Adrenal gland (tissue), 12 donors: Measurements from ENCODE around the gene OR4D6. TPM values are rescaled to one million over a fixed set of nuclear protein-coding genes. Genes with fewer than 3 reads are reported as not detected.

Source experiments
- DNase-seq, 7 donors: peaks; one replicate each; pipeline ENCODE4 v3.0.0-alpha.2; 2019 to 2020
- H3K27ac ChIP-seq, 5 donors: fragments of 200-600 bp; sonication (generic) in 4 of 5; 1 replicate in 3 of 5; 2 replicates in 2 of 5; pipeline versions ENCODE4 v1.5.1 to v1.8.0; 2016 to 2020; ENCODE audit warnings: mild to moderate bottlenecking in 1 of 5
- H3K27me3 ChIP-seq: fragments of 200-600 bp; 2 replicates; pipeline ENCODE4 v1.8.0; 2021
- H3K36me3 ChIP-seq, 2 donors: fragments of 200-600 bp; replicated peaks in 1 of 2; 1 replicate in 1 of 2; 2 replicates in 1 of 2; pipeline versions ENCODE4 v1.5.1 to v1.8.0; 2018 to 2022
- H3K4me1 ChIP-seq, 2 donors: fragments of 200-600 bp; replicated peaks in 1 of 2; 1 replicate in 1 of 2; 2 replicates in 1 of 2; pipeline versions ENCODE4 v1.5.1 to v1.8.0; 2018 to 2021
- H3K4me3 ChIP-seq, 4 donors: fragments of 200-600 bp; sonication (generic) in 3 of 4; one replicate each; pipeline ENCODE4 v1.5.1; 2016 to 2018
- H3K9me3 ChIP-seq, 3 donors: fragments of 200-600 bp; sonication (generic) in 1 of 3; replicated peaks in 1 of 3; 1 replicate in 2 of 3; 2 replicates in 1 of 3; pipeline versions ENCODE4 v1.5.1 to v1.8.0; 2016 to 2021
- POLR2A ChIP-seq, 2 donors: fragments of 450-650 bp; IDR thresholded peaks; one replicate each; pipeline ENCODE4 v1.6.1; 2017; ENCODE audit warnings: antibody characterized with exemption in 2 of 2, mild to moderate bottlenecking in 2 of 2, moderate library complexity in 1 of 2
- WGBS, 4 donors: extraction: QIAGEN DNeasy Blood & Tissue Kit in 2 of 4; methylation state at CpG; one replicate each; pipeline versions ENCODE4 v1.1.5 to v1.1.7; 2013 to 2017; 5-methylcytosine and 5-hydroxymethylcytosine counted together
- intact Hi-C, 2 donors: fragments of 100-400 bp; cut with DNase I; formaldehyde crosslinking; loops; one replicate each; pipeline versions ENCODE4 v1.14.1 to v1.15.0; 2022 to 2023
- polyA plus RNA-seq, 3 donors: library from polyadenylated mRNA; stranded (reverse); fragments of 200-250 nt in 2 of 3; fragments of 350-450 nt in 1 of 3; fragmentation: Illumina TruSeq in 1 of 3; extraction: RNeasy Lipid Tissue Mini Kit (QIAGEN cat#74804) in 1 of 3; gene quantifications; one replicate each; pipeline ENCODE4 v1.2.3, GENCODE V29; 2013 to 2014
- total RNA-seq, 9 donors: library from RNA; depleted of rRNA in 4 of 9; stranded (reverse); fragments of >200 nt in 4 of 9; fragments of 120-200 nt in 1 of 9; fragmentation: NEBNext Ultra II Directional in 1 of 9; extraction: Animal tissue kit (Norgen Biotek cat#: 25700) in 1 of 9; gene quantifications; one replicate each; pipeline versions ENCODE4 v1.1.0 to v1.2.4, GENCODE V29; 2013 to 2023
- TF ChIP-seq, protein P1 (sequence below), 6 experiments: fragments of 450-650 bp in 4 of 6; fragments of 200-600 bp in 2 of 6; sonication (generic) in 1 of 6; IDR thresholded peaks; 1 replicate in 5 of 6; 2 replicates in 1 of 6; pipeline versions ENCODE4 v1.5.1 to v1.8.0; 2016 to 2021; ENCODE audit warnings: antibody characterized with exemption in 6 of 6, mild to moderate bottlenecking in 2 of 6, moderate library complexity in 1 of 6
- donor health status: healthy with polysubstance abuse.
- donor health status: Bipolar disorder and iron deficiency.
- donor health status: DM: yes; HTN: yes; CAD: no.
- donor health status: DM: no; HTN: no; CAD: no.
- donor health status: DM: no; HTN: no; CAD: no.
- donor health status: DM: yes; HTN: yes; CAD: no.

OR4D6 gene
- total and polyA plus RNA-seq, 12 donors: not detected

DNA sequence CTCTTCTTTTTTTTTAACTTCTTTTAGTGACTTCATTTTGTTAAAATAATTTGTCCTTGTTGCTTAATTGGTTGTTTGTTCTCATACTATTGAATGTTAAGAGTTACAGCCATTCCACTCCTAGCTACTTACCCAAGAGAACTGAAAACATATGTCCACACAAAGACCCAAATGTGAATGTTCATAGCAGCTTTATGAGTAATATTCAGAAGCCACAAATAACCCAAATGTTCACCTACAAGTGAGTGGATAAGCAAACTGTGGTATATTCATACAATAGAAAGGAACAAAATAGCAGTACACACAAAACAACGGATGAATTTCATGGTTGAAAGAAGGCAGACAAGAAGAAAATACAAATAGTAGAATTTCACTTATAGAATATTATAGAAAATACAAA is 45.2 kb downstream of the OR4D6 start:
- intact Hi-C loops: no loop called here
- no peak for DNase-seq
- Histone ChIP-seq H3K27me3 (no peaks in the 10 kb centered on the region), H3K9me3 (no peaks in the 10 kb centered on the region), H3K36me3 (no peaks in the 10 kb centered on the region), H3K4me1 (no peaks in the 10 kb centered on the region), H3K4me3 (no peak overlapping the region), H3K27ac (no peak overlapping the region)
- WGBS, 4 donors: 50 to 83% (median 66%) methylated on average over 1 of the region's 1 CpG
- no peak for TF ChIP-seq POLR2A (IDR thresholded peaks at IDR 0.05)

DNA sequence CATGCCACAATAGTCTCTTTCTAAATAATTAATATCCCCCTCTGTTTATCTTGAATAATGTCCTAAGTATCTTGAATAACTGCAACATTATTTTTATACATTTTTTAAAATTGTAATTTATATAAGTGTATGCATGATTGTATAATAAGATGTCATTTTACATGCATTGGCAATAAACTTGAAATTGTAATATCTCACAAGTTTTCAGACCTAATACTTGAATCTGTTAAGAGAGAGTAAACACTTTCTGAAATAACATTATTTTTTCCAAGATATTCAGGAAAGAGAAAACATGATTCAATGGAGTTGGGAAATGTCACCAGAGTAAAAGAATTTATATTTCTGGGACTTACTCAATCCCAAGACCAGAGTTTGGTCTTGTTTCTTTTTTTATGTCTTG is 46.5 kb downstream of the OR4D6 start, which contains the start of gene OR4D11:
Gene OR4D11 (plus strand): TSS at position 301 of the 400 bp plus-strand sequence. CDS start 0 bp downstream, at position 301.
- DNase-seq: no peak
- no peaks in the 10 kb centered on the region for H3K36me3 ChIP-seq
- H3K4me1 ChIP-seq: no peaks in the 10 kb centered on the region
- intact Hi-C loops: no loop called here
- no peaks in the 10 kb centered on the region for H3K9me3 ChIP-seq
- TF ChIP-seq POLR2A (IDR thresholded peaks at IDR 0.05): no peak
- TF ChIP-seq, protein P1, sequence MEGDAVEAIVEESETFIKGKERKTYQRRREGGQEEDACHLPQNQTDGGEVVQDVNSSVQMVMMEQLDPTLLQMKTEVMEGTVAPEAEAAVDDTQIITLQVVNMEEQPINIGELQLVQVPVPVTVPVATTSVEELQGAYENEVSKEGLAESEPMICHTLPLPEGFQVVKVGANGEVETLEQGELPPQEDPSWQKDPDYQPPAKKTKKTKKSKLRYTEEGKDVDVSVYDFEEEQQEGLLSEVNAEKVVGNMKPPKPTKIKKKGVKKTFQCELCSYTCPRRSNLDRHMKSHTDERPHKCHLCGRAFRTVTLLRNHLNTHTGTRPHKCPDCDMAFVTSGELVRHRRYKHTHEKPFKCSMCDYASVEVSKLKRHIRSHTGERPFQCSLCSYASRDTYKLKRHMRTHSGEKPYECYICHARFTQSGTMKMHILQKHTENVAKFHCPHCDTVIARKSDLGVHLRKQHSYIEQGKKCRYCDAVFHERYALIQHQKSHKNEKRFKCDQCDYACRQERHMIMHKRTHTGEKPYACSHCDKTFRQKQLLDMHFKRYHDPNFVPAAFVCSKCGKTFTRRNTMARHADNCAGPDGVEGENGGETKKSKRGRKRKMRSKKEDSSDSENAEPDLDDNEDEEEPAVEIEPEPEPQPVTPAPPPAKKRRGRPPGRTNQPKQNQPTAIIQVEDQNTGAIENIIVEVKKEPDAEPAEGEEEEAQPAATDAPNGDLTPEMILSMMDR (IDR thresholded peaks at IDR 0.05): no peak
- H3K27ac ChIP-seq: no peak within 1 kb of the TSS
- no peaks in the 10 kb centered on the region for H3K27me3 ChIP-seq
- H3K4me3 ChIP-seq: no peak within 1 kb of the TSS

Other genes starting within 250 kb of the OR4D6 start
- gene MPEG1, start 244.0 kb upstream of the OR4D6 start, total RNA-seq: 10 to 100 TPM in 8 of 9 donors, 1 to 10 TPM in 1; 5.9 to 54.8 (median 35.7) TPM
- 10 to 100 TPM in 1 of 3 donors, 1 to 10 TPM in 2; 4.5 to 10.2 (median 6.9) TPM for gene MPEG1, start 244.0 kb upstream of the OR4D6 start, polyA plus RNA-seq
- not detected for gene OR5AN1, start 98.1 kb upstream of the OR4D6 start, total RNA-seq
- not detected for gene OR5AN1, start 98.1 kb upstream of the OR4D6 start, polyA plus RNA-seq
- not detected for gene OR5A2, start 30.5 kb upstream of the OR4D6 start, total RNA-seq
- not detected for gene OR5A2, start 30.5 kb upstream of the OR4D6 start, polyA plus RNA-seq
- gene OR5A1, start 20.5 kb upstream of the OR4D6 start, total RNA-seq: not detected
- not detected for gene OR5A1, start 20.5 kb upstream of the OR4D6 start, polyA plus RNA-seq
- gene OR4D10, start 16.4 kb downstream of the OR4D6 start, total RNA-seq: not detected
- not detected for gene OR4D10, start 16.4 kb downstream of the OR4D6 start, polyA plus RNA-seq
- not detected for gene OR4D11, start 46.6 kb downstream of the OR4D6 start, total RNA-seq
- not detected for gene OR4D11, start 46.6 kb downstream of the OR4D6 start, polyA plus RNA-seq
- gene OR4D9, start 54.6 kb downstream of the OR4D6 start, total RNA-seq: not detected
- gene OR4D9, start 54.6 kb downstream of the OR4D6 start, polyA plus RNA-seq: not detected
- 100 to 1,000 TPM in 1 of 9 donors, 10 to 100 TPM in 8; 44.0 to 117 (median 85.4) TPM for gene OSBP, start 158.8 kb downstream of the OR4D6 start, total RNA-seq
- gene OSBP, start 158.8 kb downstream of the OR4D6 start, polyA plus RNA-seq: 100 to 1,000 TPM in 1 of 3 donors, 10 to 100 TPM in 2; 15.3 to 120 (median 18.5) TPM
- 10 to 100 TPM; 10.3 to 41.7 (median 20.8) TPM for gene PATL1, start 212.1 kb downstream of the OR4D6 start, total RNA-seq
- 10 to 100 TPM; 10.3 to 55.9 (median 11.3) TPM for gene PATL1, start 212.1 kb downstream of the OR4D6 start, polyA plus RNA-seq